Measurements from ENCODE around the gene ITPR1.
A peak's percentile ranks its signal among the peaks of the same experiment; 100 is the strongest.

Gene ITPR1

DNA sequence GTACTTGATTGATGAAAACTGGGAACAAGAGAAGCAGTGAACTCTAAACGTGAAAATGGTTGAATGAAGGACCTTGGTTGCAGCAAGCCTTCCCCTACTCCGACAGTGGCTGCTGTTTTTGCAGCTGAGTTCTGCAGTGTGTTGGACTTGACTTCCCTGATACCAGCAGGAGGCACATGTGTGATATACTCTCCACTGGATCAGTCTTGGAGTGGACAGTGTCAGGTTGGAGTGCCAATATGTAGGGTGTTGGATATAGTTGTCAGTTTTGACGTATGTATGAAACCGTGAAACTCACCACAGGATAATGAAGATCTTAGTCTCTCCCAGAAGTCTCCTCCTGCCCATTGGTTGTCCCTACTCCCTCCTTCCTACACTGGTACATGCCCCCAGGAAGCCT lies 106.5 kb downstream of the ITPR1 start:
- DNase-seq, result no peak

DNA sequence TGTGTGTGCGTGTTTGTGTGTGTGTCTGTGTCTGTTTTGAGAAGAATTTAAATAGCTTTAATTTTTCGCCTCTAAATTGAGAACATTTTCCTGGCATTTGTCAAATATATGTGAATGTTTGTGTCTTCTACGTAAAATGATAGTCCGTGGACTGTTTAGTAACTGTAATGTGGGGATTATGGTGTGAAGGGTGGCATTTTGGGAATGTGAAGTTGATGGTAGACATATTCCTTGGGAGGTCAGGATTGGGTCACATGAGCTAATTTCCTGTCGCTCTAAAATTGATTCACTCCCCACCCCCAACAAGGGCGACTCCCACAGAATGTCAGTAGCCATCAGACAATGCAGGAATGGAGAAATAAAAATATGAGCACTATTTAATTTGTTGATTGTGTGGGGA lies 107.3 kb downstream of the ITPR1 start:
- DNase-seq, result no peak

DNA sequence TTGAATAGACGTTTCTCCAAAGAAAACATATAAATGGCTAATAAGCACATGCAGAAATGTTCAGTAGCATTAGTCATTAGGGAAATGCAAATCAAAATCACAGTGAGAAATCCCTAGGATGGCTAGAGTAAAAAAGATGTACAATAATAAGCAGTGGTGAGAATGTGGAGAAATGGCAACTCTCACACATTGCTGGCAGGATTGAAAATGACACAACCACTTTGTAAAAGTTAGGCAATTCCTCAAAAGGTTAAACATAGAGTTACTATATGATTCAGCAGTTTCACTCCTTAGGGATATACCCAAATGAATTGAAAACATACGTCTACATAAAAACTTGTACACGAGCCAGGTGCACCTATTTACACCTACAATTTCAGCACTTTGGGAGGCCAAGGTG lies 108.7 kb downstream of the ITPR1 start:
- DNase-seq, result no peak

DNA sequence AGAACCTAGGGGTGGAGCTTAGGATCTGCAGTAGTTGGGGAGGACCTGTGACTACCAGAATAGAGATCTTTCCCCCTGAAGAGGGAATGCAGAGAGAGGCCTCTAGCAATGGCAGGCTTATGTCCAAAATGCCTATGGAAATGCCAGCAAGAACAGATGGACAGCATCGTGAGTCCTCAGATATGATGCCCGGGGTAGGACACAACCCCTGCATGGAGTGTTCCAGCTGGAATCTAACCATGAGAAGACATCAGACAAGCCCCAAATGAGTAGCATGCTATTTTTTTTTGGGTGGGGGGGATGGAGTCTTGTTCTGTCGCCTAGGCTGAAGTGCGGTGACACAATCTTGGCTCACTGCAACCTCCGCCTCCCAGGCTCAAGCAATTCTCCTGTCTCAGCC lies 111.5 kb downstream of the ITPR1 start:
- no peak for DNase-seq

DNA sequence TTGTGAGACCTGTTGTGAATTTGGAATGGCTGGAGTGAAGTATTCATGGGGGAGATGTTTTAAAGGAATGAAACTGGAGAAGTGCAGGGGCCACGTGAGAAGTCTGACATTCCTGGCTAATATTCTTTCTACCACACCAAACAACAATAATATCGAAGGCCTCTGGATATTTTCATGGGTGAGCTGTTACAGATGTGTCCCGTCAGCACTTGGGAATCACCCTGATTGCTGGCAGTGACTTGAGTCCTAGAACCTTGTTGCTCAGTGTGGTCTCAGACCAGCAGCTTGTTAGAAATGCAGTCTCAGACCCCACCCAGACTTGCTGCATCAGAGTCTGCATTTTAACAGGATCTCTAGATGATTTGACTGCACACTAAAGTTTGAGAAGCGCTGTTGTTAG lies 113.8 kb downstream of the ITPR1 start:
- no peak for DNase-seq

DNA sequence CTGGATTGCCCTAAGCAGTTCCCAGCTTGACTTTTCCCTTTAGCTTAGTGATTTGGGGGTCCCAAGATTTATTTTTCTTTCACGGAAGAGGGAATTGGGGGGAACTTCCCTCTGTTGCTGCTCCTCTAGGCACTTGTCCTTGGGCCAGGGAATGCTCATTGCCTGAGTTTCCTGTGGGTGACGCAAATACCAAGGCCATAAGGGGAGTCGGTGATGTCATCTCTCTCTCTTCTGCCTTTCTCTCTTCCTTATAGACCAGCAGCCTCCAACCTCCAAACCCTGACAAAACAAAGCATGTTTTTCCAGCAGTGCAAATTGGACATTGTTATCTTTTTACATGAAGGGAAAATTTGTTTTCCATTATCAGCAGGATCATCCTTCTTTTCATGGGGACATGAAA lies 120.2 kb downstream of the ITPR1 start:
- no peak for DNase-seq

DNA sequence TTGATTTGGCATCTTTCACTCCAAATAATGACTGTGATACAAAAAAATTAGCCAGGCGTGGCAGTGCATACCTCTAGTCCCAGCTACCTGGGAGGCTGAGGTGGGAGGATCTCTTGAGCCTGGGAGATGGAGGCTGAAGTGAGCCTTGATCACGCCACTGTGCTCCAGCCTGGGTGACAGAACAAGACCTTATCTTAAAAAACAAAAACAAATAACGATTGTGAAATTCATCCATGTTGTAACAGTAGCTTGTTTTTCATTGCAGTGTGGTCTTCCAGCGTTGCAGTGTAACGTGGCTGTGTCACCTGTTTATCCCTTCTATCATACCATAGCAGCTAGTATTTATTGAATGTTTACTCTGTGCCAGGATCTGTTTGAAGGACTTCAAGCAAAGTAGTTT lies 120.9 kb downstream of the ITPR1 start:
- DNase-seq, result no peak

DNA sequence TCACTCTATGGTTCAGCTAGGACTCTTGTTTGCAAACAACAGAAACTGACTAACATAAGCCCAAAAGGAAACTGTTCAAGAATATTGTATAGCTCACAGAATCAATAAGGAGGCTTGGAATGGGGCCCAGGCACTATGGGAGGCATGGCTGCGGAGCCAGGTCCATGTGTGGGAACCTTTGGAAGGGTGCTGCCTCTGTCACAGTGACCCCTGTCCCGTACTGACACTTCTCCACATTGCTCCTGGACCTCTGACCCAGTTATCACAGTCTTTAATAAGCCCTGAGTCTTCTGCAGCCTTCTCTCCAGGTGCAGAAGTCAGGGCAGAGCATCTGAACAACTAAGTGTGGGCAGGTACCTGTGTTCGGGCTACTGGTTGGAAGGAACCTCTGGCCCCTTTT lies 121.8 kb downstream of the ITPR1 start:
- no peak for DNase-seq

DNA sequence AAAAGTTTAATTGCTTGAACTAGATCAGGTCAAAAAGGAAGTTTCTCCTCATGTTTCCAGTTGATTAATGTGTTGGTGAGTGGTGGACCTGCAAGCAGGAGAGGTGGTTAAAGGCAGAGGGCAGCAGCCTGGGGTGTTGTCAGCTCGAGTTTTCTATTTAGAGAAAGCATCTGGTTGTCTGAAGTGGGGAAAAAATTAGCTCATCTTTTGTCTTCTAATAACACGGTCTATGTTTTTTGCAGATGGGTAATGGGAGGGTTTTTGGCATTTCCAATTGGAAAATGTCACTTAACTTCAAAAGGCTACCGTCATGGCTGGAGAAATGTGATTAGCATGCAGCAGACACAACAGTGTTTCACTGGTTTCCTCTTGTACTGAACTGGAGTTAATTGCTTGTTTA lies 122.6 kb downstream of the ITPR1 start:
- DNase-seq, result no peak

DNA sequence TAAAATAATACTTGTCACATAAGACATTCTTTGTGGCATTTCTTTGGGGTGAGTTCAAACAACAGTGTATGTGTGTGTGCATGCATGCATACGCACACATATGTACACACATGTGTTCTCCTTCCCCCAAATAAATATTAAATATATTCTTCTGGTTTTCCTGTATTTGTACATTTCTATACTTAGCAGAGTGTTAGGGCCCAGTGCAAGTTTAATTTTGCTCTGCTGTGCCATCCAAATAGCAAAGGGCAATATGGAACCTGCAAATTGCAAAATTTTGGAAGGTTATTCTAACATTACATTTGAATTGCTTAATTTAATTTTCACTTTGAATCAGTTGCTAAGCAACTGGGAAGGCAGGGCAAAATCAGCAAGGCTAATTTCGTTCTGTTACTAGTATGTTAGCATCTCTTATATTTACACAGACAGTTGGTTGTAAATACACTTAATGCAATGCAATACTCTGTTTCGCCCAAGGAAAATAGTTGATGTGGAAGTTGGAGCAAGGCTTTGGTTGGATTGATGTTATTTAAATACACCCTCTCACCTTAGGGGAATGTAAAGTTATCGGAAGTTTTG lies 130.4 kb downstream of the ITPR1 start:
- DNase-seq, result no peak

DNA sequence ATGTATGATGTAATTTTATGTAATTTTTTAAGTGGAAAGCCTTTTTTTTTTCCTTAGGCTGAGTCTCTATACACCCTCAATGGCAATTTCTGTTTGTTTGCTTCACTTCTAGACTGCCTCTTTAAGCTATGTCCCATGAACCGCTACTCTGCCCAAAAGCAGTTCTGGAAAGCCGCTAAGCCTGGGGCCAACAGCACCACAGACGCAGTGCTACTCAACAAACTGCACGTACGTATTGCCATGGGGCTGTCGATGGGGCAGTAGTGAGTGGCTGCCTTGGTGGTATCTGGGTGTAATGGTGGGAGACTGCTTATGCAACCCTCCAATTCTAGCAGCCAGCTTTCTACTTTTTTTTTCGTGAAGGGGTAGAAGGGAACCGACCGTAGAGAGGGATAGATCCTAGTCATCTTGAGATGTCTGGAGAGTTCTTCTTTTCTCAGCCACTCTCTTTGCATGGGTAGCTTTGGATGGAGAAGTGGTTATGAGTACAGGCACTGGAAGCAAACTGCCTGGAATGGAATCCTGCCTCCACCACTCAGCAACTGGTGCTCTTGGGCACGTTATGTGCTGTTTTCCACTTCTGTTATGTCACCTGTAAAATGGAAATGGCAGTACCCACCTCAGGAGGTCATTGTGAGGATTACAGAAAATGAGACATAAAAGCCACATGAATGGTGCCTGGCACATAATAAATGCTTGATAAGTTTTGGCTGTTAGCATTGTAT lies 134.7 kb downstream of the ITPR1 start:
- no peak for DNase-seq

DNA sequence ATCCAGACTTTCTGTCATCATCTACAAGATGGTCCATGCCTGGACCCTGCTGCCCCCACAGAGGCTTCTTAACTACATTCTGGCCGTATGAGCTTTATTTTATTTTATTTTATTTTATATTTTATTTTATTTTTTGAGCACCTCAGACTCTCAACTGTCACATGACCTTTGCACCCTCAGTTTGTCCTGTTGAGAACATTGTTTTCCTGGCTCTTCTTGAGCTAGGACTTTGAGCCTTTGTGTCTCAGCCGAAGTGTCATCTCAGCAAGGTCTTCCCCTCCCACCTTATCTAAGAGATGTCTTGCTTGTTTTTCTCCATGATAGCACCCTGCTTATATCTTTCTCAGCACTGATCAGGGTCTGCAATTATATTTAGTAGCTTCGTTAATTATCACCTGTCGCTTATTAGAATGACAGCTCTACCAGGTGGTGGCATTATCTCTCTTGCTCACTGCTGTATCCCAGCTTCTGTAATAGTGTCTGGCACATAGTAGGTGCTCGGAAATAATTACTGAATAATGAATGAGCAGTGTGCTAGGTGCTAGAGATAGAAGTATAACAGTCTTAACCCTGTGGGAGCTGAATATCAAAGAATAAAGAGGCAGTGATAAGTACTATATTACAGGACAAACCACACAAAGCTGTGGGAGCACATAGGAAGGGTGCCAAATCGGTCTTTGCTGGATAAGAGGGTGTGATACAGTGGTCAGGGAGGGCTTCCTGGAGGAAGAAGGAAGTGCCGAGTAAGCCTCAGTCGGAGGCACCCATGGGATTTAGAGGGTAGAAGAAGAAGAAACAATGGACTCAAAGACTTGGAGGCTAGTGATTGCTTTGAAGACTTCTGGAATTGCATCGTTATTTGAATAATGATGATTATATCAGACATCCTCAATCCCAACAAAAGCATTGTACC lies 136.2 kb downstream of the ITPR1 start:
- DNase-seq, result no peak

DNA sequence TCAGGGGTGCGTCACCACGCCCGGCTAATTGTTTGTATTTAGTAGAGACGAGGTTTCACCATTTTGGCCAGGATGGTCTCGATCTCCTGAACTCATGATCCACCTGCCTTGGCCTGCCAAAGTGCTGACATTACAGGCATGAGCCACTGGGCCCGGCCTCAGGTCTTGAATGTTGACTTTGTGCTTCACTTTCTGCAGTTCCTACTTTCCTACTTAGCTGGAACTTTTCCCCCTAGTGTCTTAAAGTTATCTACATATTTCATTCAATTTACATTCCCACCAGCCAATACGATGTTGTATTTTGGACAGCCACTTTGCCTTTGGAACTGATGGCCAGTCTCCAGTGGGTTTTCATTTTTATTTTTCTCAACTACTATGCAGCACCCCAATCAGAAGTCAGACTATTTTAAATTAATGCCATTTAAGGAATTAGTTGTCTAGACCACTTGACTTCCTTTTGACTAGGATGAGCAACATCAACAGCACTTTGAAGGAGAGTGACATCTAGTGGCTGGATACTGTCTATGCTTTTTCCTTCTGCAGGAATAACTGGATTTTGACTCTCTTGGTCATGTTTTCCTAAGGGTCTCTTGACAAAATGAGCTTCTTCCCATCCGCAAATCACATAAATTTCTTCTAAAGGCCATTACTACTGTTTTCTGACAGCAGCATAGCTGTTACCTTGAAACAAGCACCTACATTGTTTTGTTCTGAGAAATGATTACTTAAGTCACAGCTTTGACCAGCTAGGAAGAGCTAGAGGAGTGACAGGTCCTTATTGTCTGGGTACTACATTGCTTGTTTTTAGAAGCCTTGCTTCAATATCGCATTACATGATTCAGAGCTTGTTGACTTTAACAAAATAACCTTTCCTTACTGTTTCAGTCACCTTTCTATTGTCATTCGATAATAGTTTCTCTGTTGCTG lies 140.2 kb downstream of the ITPR1 start:
- peak; percentile 52 for DNase-seq

DNA sequence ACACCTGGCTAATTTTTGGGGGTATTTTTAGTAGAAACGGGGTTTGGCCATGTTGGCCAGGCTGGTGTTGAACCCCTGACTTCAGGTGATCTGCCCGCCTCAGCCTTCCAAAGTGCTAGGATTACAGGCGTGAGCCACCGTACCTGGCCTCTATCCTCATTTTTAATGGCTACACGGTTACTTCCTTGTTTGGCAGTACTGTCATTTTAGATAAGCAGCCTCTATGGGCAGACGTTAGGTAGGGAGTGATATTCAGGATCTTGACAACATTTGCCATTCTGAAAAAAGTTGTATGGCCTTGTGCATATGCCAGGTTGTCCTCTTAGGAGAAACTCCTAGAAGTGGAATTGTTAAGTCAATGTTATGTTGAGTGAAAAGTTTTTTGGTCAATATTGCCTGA lies 141.7 kb downstream of the ITPR1 start:
- no peak for DNase-seq

DNA sequence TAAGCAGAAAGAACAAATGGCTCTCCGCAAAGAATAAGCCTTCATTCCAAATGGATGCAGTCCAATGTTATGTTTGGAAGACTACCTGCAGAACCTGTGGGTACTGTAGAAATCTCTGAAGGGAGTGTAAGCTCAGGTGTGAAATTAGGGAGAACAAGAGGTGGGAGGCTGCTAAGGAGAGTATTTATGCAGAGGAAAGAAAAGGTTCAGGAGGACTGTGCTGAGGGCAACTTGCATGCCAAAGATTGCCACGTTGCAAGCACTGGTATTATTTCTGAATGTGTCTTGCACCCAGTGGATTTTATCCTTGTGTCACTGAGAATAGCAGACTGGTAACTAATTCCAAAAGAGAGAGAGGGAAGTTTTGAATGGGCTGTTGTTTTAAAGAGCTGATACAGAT lies 144.1 kb downstream of the ITPR1 start:
- no peak for DNase-seq

DNA sequence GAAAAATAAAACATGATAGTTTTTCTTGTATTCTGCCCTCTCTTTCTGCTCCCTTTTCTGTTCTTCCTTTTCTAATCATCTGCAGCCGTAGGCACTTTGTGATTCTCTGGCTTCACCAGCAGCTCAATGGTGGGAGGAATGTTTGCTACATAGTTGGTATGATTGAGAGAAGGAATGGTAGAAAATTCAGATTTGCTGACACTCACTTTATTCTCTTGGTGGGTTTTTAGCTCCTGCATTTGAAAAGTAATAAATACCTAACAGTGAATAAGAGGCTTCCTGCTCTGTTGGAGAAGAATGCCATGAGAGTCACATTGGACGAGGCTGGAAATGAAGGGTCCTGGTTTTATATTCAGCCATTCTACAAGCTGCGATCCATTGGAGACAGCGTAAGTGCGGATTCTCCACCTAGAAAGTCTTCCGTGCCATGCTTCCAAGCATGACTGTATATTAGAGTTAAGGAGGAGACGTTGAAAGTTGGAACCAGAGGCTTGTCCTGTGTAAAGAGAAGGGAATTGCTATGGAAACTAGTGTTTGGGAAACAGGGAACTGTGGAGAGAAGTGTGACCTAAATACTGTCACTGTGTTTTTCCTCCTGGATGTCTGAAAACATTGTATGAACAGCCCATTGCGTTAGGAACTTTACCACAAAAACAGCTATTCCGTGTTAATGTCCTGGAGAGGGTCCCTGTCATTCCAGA lies 148.9 kb downstream of the ITPR1 start:
- no peak for DNase-seq

DNA sequence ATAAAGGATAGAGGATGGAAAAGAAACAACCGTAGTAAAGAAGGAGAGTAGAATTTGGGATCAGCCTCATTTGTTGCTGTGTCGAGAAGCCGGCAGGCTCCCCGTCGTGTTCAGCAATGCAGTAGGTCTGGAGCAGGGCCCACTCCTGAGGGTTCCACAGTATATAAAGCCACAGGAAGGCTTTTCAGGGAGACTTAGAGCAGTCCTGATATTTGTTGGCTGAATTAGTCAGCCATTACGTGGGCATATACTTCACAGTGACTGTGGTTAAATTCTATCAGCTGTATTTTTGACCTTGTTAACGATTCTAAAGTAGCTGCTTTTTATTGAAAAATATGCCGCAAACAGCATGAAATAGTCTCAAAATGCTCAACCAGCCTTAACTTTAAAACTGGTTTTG lies 149.5 kb downstream of the ITPR1 start:
- DNase-seq, result no peak

DNA sequence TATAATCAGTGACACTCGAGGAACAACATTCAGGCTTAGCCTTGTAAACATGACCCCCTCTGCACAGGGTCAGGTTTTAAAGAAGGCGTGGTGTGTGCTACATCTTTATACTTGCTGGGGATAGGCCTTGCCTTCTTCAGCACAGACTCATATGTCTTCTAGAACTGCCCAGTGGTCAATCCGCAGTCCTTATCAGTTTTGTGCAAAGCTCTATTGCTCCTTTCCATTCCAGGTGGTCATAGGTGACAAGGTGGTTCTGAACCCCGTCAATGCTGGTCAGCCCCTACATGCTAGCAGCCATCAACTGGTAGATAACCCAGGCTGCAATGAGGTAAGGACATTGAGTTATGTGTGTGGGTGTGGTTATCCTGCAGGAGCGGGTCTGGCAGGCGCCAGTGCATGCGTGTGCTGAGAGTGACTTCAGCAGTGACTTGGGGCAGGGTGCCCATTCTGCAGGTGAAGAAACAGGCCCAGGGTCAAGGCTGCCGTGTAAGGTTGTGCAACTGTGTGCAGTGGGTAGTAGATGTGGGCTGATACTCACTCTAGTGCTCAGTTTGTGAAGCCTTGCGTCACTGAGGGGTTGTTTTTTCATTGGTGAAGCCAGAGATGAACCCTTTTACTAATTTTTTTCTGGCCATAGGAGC lies 150.9 kb downstream of the ITPR1 start:
- no peak for DNase-seq

DNA sequence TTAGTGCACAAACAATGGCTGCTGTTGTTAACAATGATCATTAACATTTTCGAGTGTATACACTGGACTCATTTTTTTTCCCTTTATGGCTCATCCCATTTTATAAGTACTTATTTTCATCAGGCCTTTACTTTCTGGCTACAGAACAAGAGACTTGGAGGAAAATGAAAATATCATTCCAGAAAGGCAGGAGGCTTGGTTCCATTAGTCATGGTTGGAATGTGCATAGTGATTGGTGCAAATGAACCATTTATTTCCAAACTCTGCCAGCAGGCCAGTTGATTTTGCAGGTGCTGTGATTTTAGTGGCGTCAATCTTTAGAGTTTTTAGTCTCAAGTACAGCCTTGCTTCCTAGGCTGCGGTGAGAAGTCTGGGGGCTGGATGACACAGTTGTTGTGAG lies 151.8 kb downstream of the ITPR1 start:
- no peak for DNase-seq

DNA sequence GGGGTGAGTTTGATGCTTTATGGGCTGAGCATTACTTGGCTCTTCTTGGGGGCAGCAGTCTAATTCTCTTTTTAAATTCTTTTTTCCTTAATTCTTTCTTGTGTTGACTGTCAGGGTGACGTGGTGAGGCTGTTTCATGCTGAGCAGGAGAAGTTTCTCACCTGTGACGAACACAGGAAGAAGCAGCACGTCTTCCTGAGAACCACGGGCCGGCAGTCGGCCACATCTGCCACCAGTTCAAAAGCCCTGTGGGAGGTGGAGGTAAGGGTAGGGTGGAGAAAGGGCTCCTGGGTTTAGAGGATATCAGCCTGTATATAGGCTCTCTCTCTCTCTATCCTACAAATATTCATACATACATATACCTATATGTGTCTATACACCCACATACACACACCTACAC lies 152.3 kb downstream of the ITPR1 start:
- no peak for DNase-seq

DNA sequence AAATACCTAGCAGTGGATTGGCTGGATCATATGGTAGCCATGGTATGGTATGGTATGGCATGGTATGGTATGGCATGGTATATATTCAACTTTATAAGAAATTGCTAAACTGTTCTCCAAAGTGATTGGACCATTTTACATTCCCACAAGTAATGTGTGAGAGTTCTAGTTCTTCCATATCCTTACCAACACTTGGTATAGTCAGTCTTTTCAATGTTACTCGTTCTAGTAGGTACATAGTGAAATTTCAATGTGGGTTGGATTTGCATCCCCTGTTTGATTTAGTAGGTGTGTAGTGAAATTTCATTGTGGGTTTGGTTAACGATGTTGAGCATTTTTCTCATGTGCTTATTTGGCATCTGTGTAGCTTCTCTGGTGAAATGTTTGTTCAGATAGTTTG lies 154.3 kb downstream of the ITPR1 start:
- DNase-seq, result no peak
